OCI-LY1 (cell line): ENCODE results near the gene CASD1.

Source experiments
- CTCF ChIP-seq: fragments of 200-600 bp; sonication (generic), shearing (Covaris generic); IDR thresholded peaks from 2 replicates; pipeline ENCODE4 v1.5.1; 2017; ENCODE audit warnings: mild to moderate bottlenecking, antibody characterized with exemption, low read length, moderate library complexity, mixed read lengths
- EZH2 ChIP-seq: fragments of 200-600 bp; sonication (generic), shearing (Covaris generic); IDR thresholded peaks from 2 replicates; pipeline ENCODE4 v1.8.0; 2017; ENCODE audit warnings: borderline replicate concordance, mixed run types, mild to moderate bottlenecking, antibody characterized with exemption, low read length, moderate library complexity, mixed read lengths

GRCh38 chr7:94580601-94581000 lies 71.0 kb downstream of the CASD1 start:
- TF ChIP-seq CTCF (no peak), EZH2 (no peak)
